IMR-90 (cell line): ENCODE data around the gene KLHL3. TPM values are rescaled to one million over a fixed set of nuclear protein-coding genes. Genes with fewer than 3 reads are reported as not detected.

Experiments used
- ATAC-seq: fragments of 200-7000 bp; cut with Tn5 transposase; 2 replicates; pipeline ENCODE4 v1.9.1; 2020; ENCODE audit warnings: low read depth, mild to moderate bottlenecking, moderate library complexity
- BruUV-seq: library from RNA; stranded (reverse); fragments of 400-500 nt; replicated peaks from 2 replicates; lab custom pipeline; 2021; lab: Mats Ljungman, UMichigan
- CTCF ChIA-PET: fragments of 300-600 bp; formaldehyde crosslinking; extraction: SDS; loops from one replicate; lab custom pipeline; 2021; ENCODE audit warnings: antibody characterized with exemption; lab: Yijun Ruan, JAX
- POLR2A ChIA-PET: fragments of 300-600 bp; sonication (Branson Sonifier 250); formaldehyde crosslinking; loops from one replicate; lab custom pipeline; 2022; ENCODE audit warnings: antibody characterized with exemption; ENCODE audit not compliant: unreplicated experiment; lab: Charles Lee
- DNase-seq: peaks from one replicate; pipeline ENCODE4 v3.0.0; 2013
- H2AFZ ChIP-seq: replicated peaks from 2 replicates; pipeline ENCODE3; 2013; ENCODE audit warnings: low read length, mild to moderate bottlenecking; ENCODE audit not compliant: poor library complexity
- H2AK5ac ChIP-seq: 2 replicates; pipeline ENCODE4 v1.6.1; 2013; ENCODE audit warnings: low read depth, low read length, inconsistent platforms
- H2AK9ac ChIP-seq: replicated peaks from 2 replicates; pipeline ENCODE3; 2013; ENCODE audit warnings: mild to moderate bottlenecking, low read depth, low read length, moderate library complexity; ENCODE audit not compliant: poor library complexity
- H2BK120ac ChIP-seq: 2 replicates; pipeline ENCODE4 v1.6.1; 2013; ENCODE audit warnings: low read depth, low read length, inconsistent platforms
- H2BK15ac ChIP-seq: 3 replicates; pipeline ENCODE4 v1.6.1; 2013; ENCODE audit warnings: low read depth, low read length, inconsistent platforms
- H2BK20ac ChIP-seq: 2 replicates; pipeline ENCODE4 v1.6.1; 2013; ENCODE audit warnings: low read depth, mild to moderate bottlenecking, inconsistent platforms, low read length, moderate library complexity
- H2BK5ac ChIP-seq: 2 replicates; pipeline ENCODE4 v1.6.1; 2013; ENCODE audit warnings: mild to moderate bottlenecking, low read depth, low read length, inconsistent platforms; ENCODE audit not compliant: poor library complexity, severe bottlenecking
- H3K14ac ChIP-seq: replicated peaks from 2 replicates; pipeline ENCODE4 v1.6.1; 2013; ENCODE audit warnings: low read depth, low read length, inconsistent platforms
- H3K18ac ChIP-seq: 2 replicates; pipeline ENCODE4 v1.6.1; 2013; ENCODE audit warnings: low read depth, low read length, control low read depth
- H3K23ac ChIP-seq: 2 replicates; pipeline ENCODE4 v1.6.1; 2013; ENCODE audit warnings: low read depth, low read length, inconsistent platforms
- H3K27ac ChIP-seq: 2 replicates; pipeline ENCODE4 v1.5.1; 2013; ENCODE audit warnings: mild to moderate bottlenecking, control low read depth, low read length; ENCODE audit not compliant: insufficient read depth
- H3K27me3 ChIP-seq: 2 replicates; pipeline ENCODE4 v1.6.1; 2013; ENCODE audit warnings: low read length; ENCODE audit not compliant: control insufficient read depth, insufficient read depth
- H3K36me3 ChIP-seq: 2 replicates; pipeline ENCODE4 v1.6.1; 2013; ENCODE audit warnings: low read length, mixed read lengths; ENCODE audit not compliant: control insufficient read depth, insufficient read depth
- H3K4ac ChIP-seq: 2 replicates; pipeline ENCODE4 v1.6.1; 2013; ENCODE audit warnings: low read depth, low read length, inconsistent platforms
- H3K4me1 ChIP-seq: 2 replicates; pipeline ENCODE4 v1.6.1; 2013; ENCODE audit warnings: low read length, mixed read lengths; ENCODE audit not compliant: control insufficient read depth, insufficient read depth
- H3K4me2 ChIP-seq: 2 replicates; pipeline ENCODE4 v1.6.1; 2013; ENCODE audit warnings: low read depth, mild to moderate bottlenecking, control low read depth, low read length, moderate library complexity
- H3K4me3 ChIP-seq: 2 replicates; pipeline ENCODE4 v1.5.1; 2013; ENCODE audit warnings: low read depth, mild to moderate bottlenecking, control low read depth, low read length, moderate library complexity; ENCODE audit not compliant: insufficient read depth
- H3K56ac ChIP-seq: 2 replicates; pipeline ENCODE4 v1.6.1; 2013; ENCODE audit warnings: low read length, inconsistent platforms; ENCODE audit not compliant: insufficient read depth; ENCODE audit errors: extremely low read depth
- H3K79me1 ChIP-seq, 2 experiments: 2 replicates each; pipeline ENCODE4 v1.6.1; 2013; ENCODE audit warnings: low read length in 2 of 2, inconsistent platforms in 1 of 2, low read depth in 1 of 2
- H3K9ac ChIP-seq: 2 replicates; pipeline ENCODE4 v1.6.1; 2013; ENCODE audit warnings: low read depth, low read length, control low read depth
- H3K9me1 ChIP-seq: 2 replicates; pipeline ENCODE4 v1.6.1; 2013; ENCODE audit warnings: low read length, inconsistent platforms; ENCODE audit not compliant: insufficient read depth
- H3K9me3 ChIP-seq: 2 replicates; pipeline ENCODE4 v1.6.1; 2013; ENCODE audit warnings: low read length; ENCODE audit not compliant: control insufficient read depth, insufficient read depth
- H4K20me1 ChIP-seq: 2 replicates; pipeline ENCODE4 v1.6.1; 2013; ENCODE audit warnings: low read length, inconsistent platforms; ENCODE audit not compliant: insufficient read depth
- H4K5ac ChIP-seq: 2 replicates; pipeline ENCODE4 v1.6.1; 2013; ENCODE audit warnings: mild to moderate bottlenecking, low read depth, low read length, control low read depth
- H4K8ac ChIP-seq, 2 experiments: 2 replicates each; pipeline ENCODE4 v1.6.1; 2013; ENCODE audit warnings: low read depth in 2 of 2, low read length in 2 of 2, control low read depth in 1 of 2, inconsistent platforms in 1 of 2
- H4K91ac ChIP-seq: 2 replicates; pipeline ENCODE4 v1.6.1; 2013; ENCODE audit warnings: low read depth, low read length, inconsistent platforms; ENCODE audit not compliant: insufficient read depth
- BHLHE40 ChIP-seq: fragments of 150-350 bp; IDR thresholded peaks from 2 replicates; pipeline ENCODE4 v1.6.1; 2016; ENCODE audit warnings: mild to moderate bottlenecking, low read depth, low read length
- CEBPB ChIP-seq: IDR thresholded peaks from 2 replicates; pipeline ENCODE4 v1.6.1; 2012; ENCODE audit warnings: low read depth, low read length, improper control_type of control experiment
- CHD1 ChIP-seq: IDR thresholded peaks from 2 replicates; pipeline ENCODE4 v1.6.1; 2012; ENCODE audit warnings: low read depth, low read length, improper control_type of control experiment
- FOS ChIP-seq: fragments of 150-350 bp; IDR thresholded peaks from 2 replicates; pipeline ENCODE4 v1.6.1; 2016; ENCODE audit warnings: low read depth, low read length
- MAFK ChIP-seq: IDR thresholded peaks from 2 replicates; pipeline ENCODE4 v1.6.1; 2012; ENCODE audit warnings: low read depth, low read length, improper control_type of control experiment
- MAZ ChIP-seq: IDR thresholded peaks from 2 replicates; pipeline ENCODE4 v1.6.1; 2012; ENCODE audit warnings: low read depth, mild to moderate bottlenecking, low read length, improper control_type of control experiment, moderate library complexity, borderline replicate concordance
- MXI1 ChIP-seq: IDR thresholded peaks from 2 replicates; pipeline ENCODE4 v1.6.1; 2012; ENCODE audit warnings: low read depth, mild to moderate bottlenecking, low read length, moderate library complexity, borderline replicate concordance
- NFE2L2 ChIP-seq: fragments of 150-350 bp; IDR thresholded peaks from 2 replicates; pipeline ENCODE4 v1.6.1; 2016; ENCODE audit warnings: low read depth, mild to moderate bottlenecking, low read length
- POLR2A ChIP-seq: IDR thresholded peaks from 2 replicates; pipeline ENCODE4 v1.6.1; 2012; ENCODE audit warnings: mild to moderate bottlenecking, low read depth, low read length
- RAD21 ChIP-seq: IDR thresholded peaks from 2 replicates; pipeline ENCODE4 v1.6.1; 2012; ENCODE audit warnings: low read length, improper control_type of control experiment
- RCOR1 ChIP-seq: IDR thresholded peaks from 2 replicates; pipeline ENCODE4 v1.6.1; 2012; ENCODE audit warnings: mild to moderate bottlenecking, low read length, improper control_type of control experiment; ENCODE audit not compliant: insufficient replicate concordance
- RFX5 ChIP-seq: IDR thresholded peaks from 2 replicates; pipeline ENCODE4 v1.8.0; 2012; ENCODE audit warnings: low read depth, mild to moderate bottlenecking, low read length, moderate library complexity
- SMC3 ChIP-seq: fragments of 150-350 bp; IDR thresholded peaks from 2 replicates; pipeline ENCODE4 v1.6.1; 2016; ENCODE audit warnings: low read depth, mild to moderate bottlenecking, antibody characterized with exemption, low read length, moderate library complexity
- WGBS, 2 experiments: methylation state at CpG; one replicate each; pipeline versions ENCODE4 v1.1.5 to v1.1.7; 2013; ENCODE audit warnings: missing lambda C conversion rate in 2 of 2; ENCODE audit not compliant: insufficient read length in 1 of 2; ENCODE audit errors: extremely low coverage in 2 of 2; 5-methylcytosine and 5-hydroxymethylcytosine counted together
- dilution Hi-C: fragments of 300-500 bp; cut with HindIII; formaldehyde crosslinking; loops from one replicate; pipeline ENCODE4 v1.14.3; 2018; ENCODE audit warnings: low sequenced_read_pairs; ENCODE audit not compliant: unreplicated experiment
- in situ Hi-C: fragments of 300-500 bp; cut with MboI; formaldehyde crosslinking; loops from 3 replicates; pipeline ENCODE4 v1.14.3; 2019; ENCODE audit warnings: low sequenced_read_pairs, inconsistent platforms, mixed read lengths
- intact Hi-C: fragments of 100-400 bp; cut with micrococcal nuclease; formaldehyde crosslinking; loops from 2 replicates; pipeline ENCODE4 v1.10.0; 2022
- polyA plus RNA-seq, 3 experiments: library from polyadenylated mRNA; depleted of rRNA; stranded (reverse); fragments of >200 nt; gene quantifications; 2 replicates each; pipeline ENCODE4 v1.2.3, GENCODE V29; 2012; ENCODE audit warnings: low replicate concordance in 1 of 3
- total RNA-seq: library from RNA; depleted of rRNA; stranded (reverse); fragments of >200 nt; gene quantifications from 2 replicates; pipeline ENCODE4 v1.2.3, GENCODE V29; 2012
- TF ChIP-seq, protein P1 (sequence below): fragments of 150-350 bp; IDR thresholded peaks from 2 replicates; pipeline ENCODE4 v1.6.1; 2017; ENCODE audit warnings: mild to moderate bottlenecking, antibody characterized with exemption, low read length, low read depth
- TF ChIP-seq, protein P2 (sequence below): conservative IDR thresholded peaks from 2 replicates; pipeline ENCODE4 v1.5.1; 2012; ENCODE audit warnings: mild to moderate bottlenecking, low read depth, low read length, improper control_type of control experiment
- TF ChIP-seq, protein P3 (sequence below): fragments of 150-350 bp; IDR thresholded peaks from 2 replicates; pipeline ENCODE4 v1.6.1; 2016; ENCODE audit warnings: low read depth, mild to moderate bottlenecking, low read length, moderate library complexity, borderline replicate concordance

Gene KLHL3
- total and polyA plus RNA-seq, 2 of the 4 experiments (the other 2 are of a cell fraction) = 2.3 to 4.1 TPM

DNA sequence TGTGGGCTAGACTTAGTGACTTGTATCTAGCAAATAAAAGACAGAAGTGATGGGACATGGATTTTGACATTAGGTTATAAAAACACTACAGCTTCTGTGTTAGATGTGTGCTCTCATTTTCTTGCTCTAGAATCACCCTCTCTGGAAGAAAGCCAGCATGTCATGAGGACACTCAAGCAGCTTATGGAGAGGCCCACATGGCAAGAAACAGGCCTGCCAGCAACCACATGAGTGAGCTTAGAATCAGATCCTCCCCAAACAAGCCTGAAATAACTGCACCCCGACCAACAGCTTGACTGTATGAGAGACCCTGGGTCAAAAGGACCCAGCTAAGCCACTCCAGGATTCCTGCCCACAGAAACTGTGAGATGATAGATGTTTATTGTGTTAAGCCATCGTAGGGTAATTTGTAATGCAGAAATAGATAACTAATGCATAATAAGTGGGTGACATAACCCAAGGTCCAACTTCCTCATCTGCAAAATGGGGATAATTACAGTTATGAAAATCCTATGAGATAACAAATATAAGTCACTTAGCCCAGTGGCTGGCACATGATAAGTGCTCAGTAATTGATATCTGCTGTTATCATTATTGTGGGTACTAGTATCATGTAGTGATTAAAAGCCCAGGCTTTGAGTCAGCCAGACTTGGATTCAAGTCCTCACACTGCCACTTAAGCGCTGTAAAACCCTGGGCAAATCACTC lies 86.5 kb downstream of the KLHL3 start:
- Histone ChIP-seq H2BK5ac (no peak overlapping the region), H3K18ac (no peak overlapping the region), H3K14ac (no peak overlapping the region), H2AFZ (no peak overlapping the region), H3K9ac (no peak overlapping the region), H3K79me1 (no peaks in the 10 kb centered on the region), H3K56ac (no peak overlapping the region), H3K27ac (no peak overlapping the region), H3K36me3 (no peaks in the 10 kb centered on the region), H3K9me1 (no peaks in the 10 kb centered on the region), H4K20me1 (no peaks in the 10 kb centered on the region), H3K4me1 (no peaks in the 10 kb centered on the region), H3K27me3 (no peaks in the 10 kb centered on the region), H4K5ac (no peak overlapping the region), H2AK9ac (no peak overlapping the region), H4K91ac (no peak overlapping the region), H3K4me2 (no peak overlapping the region), H2BK15ac (no peak overlapping the region), H3K23ac (no peak overlapping the region), H4K8ac (no peak overlapping the region), H2BK20ac (no peak overlapping the region), H2BK120ac (no peak overlapping the region), H2AK5ac (no peak overlapping the region), H3K4me3 (no peak overlapping the region), H3K9me3 (no peaks in the 10 kb centered on the region), H3K4ac (no peak overlapping the region)
- TF ChIP-seq FOS (no peak), SMC3 (no peak), MAZ (no peak), BHLHE40 (no peak), NFE2L2 (no peak), MXI1 (no peak), CHD1 (no peak), RAD21 (no peak), MAFK (no peak), CEBPB (no peak), POLR2A (no peak), RCOR1 (no peak), RFX5 (no peak)
- TF ChIP-seq, protein P1, sequence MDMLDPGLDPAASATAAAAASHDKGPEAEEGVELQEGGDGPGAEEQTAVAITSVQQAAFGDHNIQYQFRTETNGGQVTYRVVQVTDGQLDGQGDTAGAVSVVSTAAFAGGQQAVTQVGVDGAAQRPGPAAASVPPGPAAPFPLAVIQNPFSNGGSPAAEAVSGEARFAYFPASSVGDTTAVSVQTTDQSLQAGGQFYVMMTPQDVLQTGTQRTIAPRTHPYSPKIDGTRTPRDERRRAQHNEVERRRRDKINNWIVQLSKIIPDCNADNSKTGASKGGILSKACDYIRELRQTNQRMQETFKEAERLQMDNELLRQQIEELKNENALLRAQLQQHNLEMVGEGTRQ = no peak
- TF ChIP-seq, protein P2, sequence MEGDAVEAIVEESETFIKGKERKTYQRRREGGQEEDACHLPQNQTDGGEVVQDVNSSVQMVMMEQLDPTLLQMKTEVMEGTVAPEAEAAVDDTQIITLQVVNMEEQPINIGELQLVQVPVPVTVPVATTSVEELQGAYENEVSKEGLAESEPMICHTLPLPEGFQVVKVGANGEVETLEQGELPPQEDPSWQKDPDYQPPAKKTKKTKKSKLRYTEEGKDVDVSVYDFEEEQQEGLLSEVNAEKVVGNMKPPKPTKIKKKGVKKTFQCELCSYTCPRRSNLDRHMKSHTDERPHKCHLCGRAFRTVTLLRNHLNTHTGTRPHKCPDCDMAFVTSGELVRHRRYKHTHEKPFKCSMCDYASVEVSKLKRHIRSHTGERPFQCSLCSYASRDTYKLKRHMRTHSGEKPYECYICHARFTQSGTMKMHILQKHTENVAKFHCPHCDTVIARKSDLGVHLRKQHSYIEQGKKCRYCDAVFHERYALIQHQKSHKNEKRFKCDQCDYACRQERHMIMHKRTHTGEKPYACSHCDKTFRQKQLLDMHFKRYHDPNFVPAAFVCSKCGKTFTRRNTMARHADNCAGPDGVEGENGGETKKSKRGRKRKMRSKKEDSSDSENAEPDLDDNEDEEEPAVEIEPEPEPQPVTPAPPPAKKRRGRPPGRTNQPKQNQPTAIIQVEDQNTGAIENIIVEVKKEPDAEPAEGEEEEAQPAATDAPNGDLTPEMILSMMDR = no peak
- TF ChIP-seq, protein P3, sequence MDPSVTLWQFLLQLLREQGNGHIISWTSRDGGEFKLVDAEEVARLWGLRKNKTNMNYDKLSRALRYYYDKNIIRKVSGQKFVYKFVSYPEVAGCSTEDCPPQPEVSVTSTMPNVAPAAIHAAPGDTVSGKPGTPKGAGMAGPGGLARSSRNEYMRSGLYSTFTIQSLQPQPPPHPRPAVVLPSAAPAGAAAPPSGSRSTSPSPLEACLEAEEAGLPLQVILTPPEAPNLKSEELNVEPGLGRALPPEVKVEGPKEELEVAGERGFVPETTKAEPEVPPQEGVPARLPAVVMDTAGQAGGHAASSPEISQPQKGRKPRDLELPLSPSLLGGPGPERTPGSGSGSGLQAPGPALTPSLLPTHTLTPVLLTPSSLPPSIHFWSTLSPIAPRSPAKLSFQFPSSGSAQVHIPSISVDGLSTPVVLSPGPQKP = no peak
- in situ Hi-C loops (loop anchor here (25.0 kb wide), 2 partner anchors 413 to 488 kb away; partner anchors contain the start of gene NME5), intact Hi-C loops (no loop called here), dilution Hi-C loops (no loop called here)
- BruUV-seq = no TSS peak
- ChIA-PET POLR2A (no interaction called here), CTCF (no interaction called here)
- DNase-seq (peak; percentile 60), ATAC-seq (no peak)
- no CpG with 5 or more reads among the region's 3 CpGs for WGBS, 2 experiments
